PC-3 (cell line): Measurements from ENCODE around the gene USP8. TPM values are rescaled to one million over a fixed set of nuclear protein-coding genes. Genes with fewer than 3 reads are reported as not detected.

Source experiments
- ATAC-seq: fragments of 200-7000 bp; cut with Tn5 transposase; 2 replicates; pipeline ENCODE4 v1.9.1; 2020; ENCODE audit warnings: mild to moderate bottlenecking, moderate library complexity
- BruUV-seq: library from RNA; stranded (reverse); fragments of 400-500 nt; replicated peaks from 2 replicates; lab custom pipeline; 2021; lab: Mats Ljungman, UMichigan
- CTCF ChIA-PET: fragments of 300-600 bp; sonication (Branson Sonifier 250); formaldehyde crosslinking; loops from one replicate; lab custom pipeline; 2022; ENCODE audit warnings: antibody characterized with exemption; lab: Charles Lee
- POLR2A ChIA-PET: fragments of 300-600 bp; sonication (Branson Sonifier 250); formaldehyde crosslinking; loops from one replicate; lab custom pipeline; 2022; ENCODE audit warnings: antibody characterized with exemption; ENCODE audit not compliant: unreplicated experiment; lab: Charles Lee
- DNase-seq: peaks from one replicate; pipeline ENCODE4 v3.0.0-alpha.2; 2015
- H2AFZ ChIP-seq: fragments of 300-600 bp; sonication (generic); 2 replicates; pipeline ENCODE4 v1.6.0; 2016; ENCODE audit warnings: antibody characterized with exemption, low read length
- H3F3A ChIP-seq: fragments of 300-600 bp; sonication (generic); one replicate; pipeline ENCODE4 v1.6.0; 2017; ENCODE audit warnings: antibody characterized with exemption, low read length, control low read depth, mild to moderate bottlenecking; ENCODE audit not compliant: unreplicated experiment
- H3K27ac ChIP-seq: fragments of 300-600 bp; sonication (generic); 2 replicates; pipeline ENCODE4 v1.5.1; 2016; ENCODE audit warnings: mild to moderate bottlenecking, low read length
- H3K27me3 ChIP-seq: fragments of 300-600 bp; sonication (generic); 2 replicates; pipeline ENCODE4 v1.6.1; 2016; ENCODE audit warnings: low read length, mixed read lengths
- H3K36me3 ChIP-seq: fragments of 300-600 bp; sonication (generic); 2 replicates; pipeline ENCODE4 v1.6.1; 2016; ENCODE audit warnings: low read depth, mixed run types, low read length, mixed read lengths
- H3K4me1 ChIP-seq: fragments of 300-600 bp; sonication (generic); 2 replicates; pipeline ENCODE4 v1.5.1; 2016; ENCODE audit warnings: low read length; ENCODE audit not compliant: insufficient read depth
- H3K4me2 ChIP-seq: fragments of 300-600 bp; sonication (generic); 2 replicates; pipeline ENCODE4 v1.6.0; 2016; ENCODE audit warnings: low read length
- H3K4me3 ChIP-seq: fragments of 300-600 bp; sonication (generic); 2 replicates; pipeline ENCODE4 v1.5.1; 2016; ENCODE audit warnings: mild to moderate bottlenecking, low read length, mixed read lengths
- H3K79me2 ChIP-seq: fragments of 300-600 bp; sonication (generic); 2 replicates; pipeline ENCODE4 v1.6.1; 2017; ENCODE audit warnings: low read length, mixed read lengths
- H3K9ac ChIP-seq: fragments of 300-600 bp; sonication (generic); 2 replicates; pipeline ENCODE4 v1.6.0; 2016; ENCODE audit warnings: mild to moderate bottlenecking, low read length
- H3K9me2 ChIP-seq: fragments of 300-600 bp; sonication (generic); replicated peaks from 2 replicates; pipeline ENCODE4 v1.6.1; 2016; ENCODE audit warnings: mixed run types, low read length, mixed read lengths
- H3K9me3 ChIP-seq: fragments of 300-600 bp; sonication (generic); 2 replicates; pipeline ENCODE4 v1.6.1; 2016; ENCODE audit warnings: low read length, mixed read lengths
- H4K20me1 ChIP-seq: fragments of 300-600 bp; sonication (generic); 2 replicates; pipeline ENCODE4 v1.6.1; 2016; ENCODE audit warnings: low read length, mixed read lengths
- CTCF ChIP-seq: fragments of 300-600 bp; sonication (generic); conservative IDR thresholded peaks from 2 replicates; pipeline ENCODE4 v1.5.1; 2017; ENCODE audit warnings: antibody characterized with exemption, low read depth, mild to moderate bottlenecking, low read length
- EZH2 ChIP-seq: fragments of 300-600 bp; sonication (generic); IDR thresholded peaks from one replicate; pipeline ENCODE4 v1.6.1; 2017; ENCODE audit warnings: antibody characterized with exemption, mild to moderate bottlenecking, low read length; ENCODE audit not compliant: unreplicated experiment
- EZH2phosphoT487 ChIP-seq: fragments of 300-600 bp; sonication (generic); IDR thresholded peaks from 2 replicates; pipeline ENCODE4 v1.6.1; 2018; ENCODE audit warnings: mild to moderate bottlenecking, antibody characterized with exemption, low read length, borderline replicate concordance
- intact Hi-C: fragments of 100-400 bp; cut with micrococcal nuclease; formaldehyde crosslinking; loops from 2 replicates; pipeline ENCODE4 v1.9.0; 2023
- total RNA-seq: library from RNA; depleted of rRNA; stranded (reverse); fragments of >200 nt; gene quantifications from 2 replicates; pipeline ENCODE4 v1.2.3, GENCODE V29; 2014

The USP8 gene
- total RNA-seq, 1 experiment from 2014 or later: 24.6 TPM

DNA sequence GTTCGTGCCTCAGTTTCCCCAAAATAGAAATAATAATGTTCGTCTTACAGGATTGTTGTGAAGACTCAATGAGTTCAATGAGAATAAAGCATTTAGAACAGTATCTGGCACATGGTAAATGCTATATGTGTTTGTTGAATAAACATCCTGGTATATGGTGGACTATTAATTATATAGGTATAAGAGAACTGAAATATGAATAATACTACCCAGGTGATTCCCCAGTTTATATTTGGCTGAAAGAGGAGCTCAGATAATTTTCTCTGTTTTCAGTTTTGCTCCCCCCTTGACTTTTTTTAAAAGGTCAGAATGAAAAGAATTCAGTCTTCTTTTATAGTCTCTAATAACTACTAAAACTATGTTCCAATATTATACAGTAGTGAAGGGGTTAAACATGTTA lies 46.9 kb downstream of the USP8 start:
- peaks cover 3% of the 10 kb centered on the region; the same call in 1 of the 2 replicates for H3K36me3 ChIP-seq
- no TSS peak for BruUV-seq
- intact Hi-C loops: no loop called here

GRCh38 chr15:50476143-50476542 lies 51.9 kb downstream of the USP8 start:
- BruUV-seq: no TSS peak
- no peaks in the 10 kb centered on the region for H4K20me1 ChIP-seq
- H3K27ac ChIP-seq: no peak overlapping the region
- POLR2A ChIA-PET: no interaction called here
- no peak overlapping the region for H2AFZ ChIP-seq
- H3K4me3 ChIP-seq: no peak overlapping the region
- ATAC-seq: no peak
- no peaks in the 10 kb centered on the region for H3K4me1 ChIP-seq
- H3K9ac ChIP-seq: no peak overlapping the region
- H3K79me2 ChIP-seq: no peaks in the 10 kb centered on the region
- DNase-seq: no peak
- peaks cover 16% of the 10 kb centered on the region for H3K36me3 ChIP-seq
- H3K4me2 ChIP-seq: no peak overlapping the region
- H3K9me2 ChIP-seq: no peaks in the 10 kb centered on the region
- CTCF ChIA-PET: no interaction called here
- intact Hi-C loops: no loop called here
- H3K9me3 ChIP-seq: no peaks in the 10 kb centered on the region
- H3K27me3 ChIP-seq: no peaks in the 10 kb centered on the region
- H3F3A ChIP-seq: no peaks in the 10 kb centered on the region
- TF ChIP-seq EZH2phosphoT487 (no peak), EZH2 (no peak), CTCF (no peak)

More for the DNA sequence above, 46.9 kb downstream of the USP8 start:
- Histone ChIP-seq H3K4me1 (no peaks in the 10 kb centered on the region), H3F3A (no peaks in the 10 kb centered on the region), H3K4me2 (no peak overlapping the region), H3K27ac (no peak overlapping the region), H3K9ac (no peak overlapping the region), H3K4me3 (no peak overlapping the region), H2AFZ (no peak overlapping the region), H4K20me1 (no peaks in the 10 kb centered on the region), H3K9me2 (no peaks in the 10 kb centered on the region), H3K79me2 (no peaks in the 10 kb centered on the region), H3K9me3 (no peaks in the 10 kb centered on the region), H3K27me3 (no peaks in the 10 kb centered on the region)
- TF ChIP-seq EZH2: no peak
- TF ChIP-seq CTCF: no peak
- ATAC-seq (no peak), DNase-seq (no peak)
- ChIA-PET POLR2A (no interaction called here), CTCF (no interaction called here)

DNA sequence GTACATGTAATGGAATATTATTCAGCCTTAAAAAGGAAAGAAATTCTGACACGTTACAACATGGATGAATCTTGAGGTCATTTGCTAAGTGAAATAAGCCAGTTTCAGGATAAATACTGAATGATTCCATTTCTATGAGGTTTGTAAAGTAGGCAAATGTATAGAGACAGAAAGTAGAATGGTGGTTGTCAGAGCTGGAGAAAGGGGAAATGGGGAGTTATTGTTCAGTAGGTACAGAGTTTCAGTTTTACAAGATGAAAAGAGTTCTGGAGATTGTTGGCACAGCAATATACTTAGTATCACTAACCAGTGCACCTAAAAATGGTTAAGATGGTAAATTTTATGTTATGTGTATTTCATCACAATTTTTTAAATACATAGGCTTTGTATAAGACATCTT lies 60.6 kb downstream of the USP8 start:
- intact Hi-C loops: no loop called here
- no peaks in the 10 kb centered on the region for H3K9me3 ChIP-seq
- no peak overlapping the region for H3K4me2 ChIP-seq
- H3K9ac ChIP-seq: no peak overlapping the region
- H3K4me1 ChIP-seq: no peaks in the 10 kb centered on the region
- peaks cover 30% of the 10 kb centered on the region for H3K36me3 ChIP-seq
- DNase-seq (no peak), ATAC-seq (no peak)
- CTCF ChIA-PET: no interaction called here
- H3K27ac ChIP-seq: no peak overlapping the region
- H3K9me2 ChIP-seq: no peaks in the 10 kb centered on the region
- no peak overlapping the region for H3K4me3 ChIP-seq
- no peak overlapping the region for H2AFZ ChIP-seq
- H3K27me3 ChIP-seq: no peaks in the 10 kb centered on the region
- POLR2A ChIA-PET: no interaction called here
- no TSS peak for BruUV-seq
- TF ChIP-seq EZH2 (no peak), EZH2phosphoT487 (no peak), CTCF (no peak)
- H4K20me1 ChIP-seq: no peaks in the 10 kb centered on the region
- no peaks in the 10 kb centered on the region for H3K79me2 ChIP-seq
- no peaks in the 10 kb centered on the region for H3F3A ChIP-seq
